ENCODE measurements around the gene DOCK4. TPM values are rescaled to one million over a fixed set of nuclear protein-coding genes. Genes with fewer than 3 reads are reported as not detected.

The DOCK4 gene
- total and polyA plus RNA-seq, 2 donors from 2014 or later = 3.2 to 38.9 TPM

DNA sequence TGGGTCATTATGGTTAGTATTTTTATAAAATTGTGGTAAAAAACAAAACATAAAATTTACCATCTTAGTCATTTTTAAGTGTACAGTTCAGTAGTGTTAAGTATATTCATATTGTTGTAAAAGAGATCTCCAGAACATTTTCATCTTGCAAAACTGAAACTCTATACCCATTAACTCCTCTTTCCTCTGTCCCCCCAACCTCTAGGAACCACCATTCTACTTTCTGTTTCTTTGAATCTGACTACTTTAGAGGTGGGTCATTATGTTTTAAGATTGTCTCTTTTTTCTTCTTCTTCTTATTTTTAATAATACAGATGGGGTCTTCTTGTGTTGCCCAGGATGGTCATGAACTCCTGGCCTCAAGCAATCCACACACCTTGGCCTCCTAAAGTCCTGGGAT is 84.1 kb downstream of the DOCK4 start:
- Histone ChIP-seq H3K27me3 (ENCODE audit: control insufficient read depth, insufficient read depth, low read length) (no peaks in the 10 kb centered on the region), H3K9ac (ENCODE audit: low read length in 3 of 3) (no peak overlapping the region), H3K27ac (ENCODE audit: low read depth in 2 of 2, low read length in 2 of 2) (no peak overlapping the region), H3K9me3 (ENCODE audit: control insufficient read depth in 2 of 3, insufficient read depth in 1 of 3, low read length in 3 of 3) (no peaks in the 10 kb centered on the region), H3K4me3 (ENCODE audit: low read length in 3 of 3) (no peak overlapping the region), H3K4me1 (ENCODE audit: control insufficient read depth in 2 of 3, insufficient read depth in 2 of 3, low read depth in 1 of 3, low read length in 3 of 3) (no peaks in the 10 kb centered on the region), H3K36me3 (ENCODE audit: control insufficient read depth in 2 of 3, insufficient read depth in 3 of 3, low read length in 3 of 3) (no peaks in the 10 kb centered on the region)
- FAIRE-seq = no peak
- intact Hi-C loops (cut with DNase I) = no loop called here
- no peak for DNase-seq
- TF ChIP-seq CTCF (IDR thresholded peaks at IDR 0.05; ENCODE audit: borderline replicate concordance, extremely low read depth, insufficient read depth) = no peak

GRCh38 chr7:112121318-112121717 is 84.9 kb downstream of the DOCK4 start:
- H3K4me3 ChIP-seq (ENCODE audit: low read length in 3 of 3) = no peak overlapping the region
- H3K9ac ChIP-seq (ENCODE audit: low read length in 3 of 3) = no peak overlapping the region
- H3K9me3 ChIP-seq (ENCODE audit: control insufficient read depth in 2 of 3, insufficient read depth in 1 of 3, low read length in 3 of 3) = no peaks in the 10 kb centered on the region
- intact Hi-C loops (cut with DNase I) = no loop called here
- H3K27ac ChIP-seq (ENCODE audit: low read depth in 2 of 2, low read length in 2 of 2) = no peak overlapping the region
- no peak for DNase-seq
- FAIRE-seq = no peak
- no peaks in the 10 kb centered on the region for H3K36me3 ChIP-seq (ENCODE audit: control insufficient read depth in 2 of 3, insufficient read depth in 3 of 3, low read length in 3 of 3)
- H3K27me3 ChIP-seq (ENCODE audit: control insufficient read depth, insufficient read depth, low read length) = no peaks in the 10 kb centered on the region
- no peaks in the 10 kb centered on the region for H3K4me1 ChIP-seq (ENCODE audit: control insufficient read depth in 2 of 3, insufficient read depth in 2 of 3, low read depth in 1 of 3, low read length in 3 of 3)
- TF ChIP-seq CTCF (IDR thresholded peaks at IDR 0.05; ENCODE audit: borderline replicate concordance, extremely low read depth, insufficient read depth) = no peak

DNA sequence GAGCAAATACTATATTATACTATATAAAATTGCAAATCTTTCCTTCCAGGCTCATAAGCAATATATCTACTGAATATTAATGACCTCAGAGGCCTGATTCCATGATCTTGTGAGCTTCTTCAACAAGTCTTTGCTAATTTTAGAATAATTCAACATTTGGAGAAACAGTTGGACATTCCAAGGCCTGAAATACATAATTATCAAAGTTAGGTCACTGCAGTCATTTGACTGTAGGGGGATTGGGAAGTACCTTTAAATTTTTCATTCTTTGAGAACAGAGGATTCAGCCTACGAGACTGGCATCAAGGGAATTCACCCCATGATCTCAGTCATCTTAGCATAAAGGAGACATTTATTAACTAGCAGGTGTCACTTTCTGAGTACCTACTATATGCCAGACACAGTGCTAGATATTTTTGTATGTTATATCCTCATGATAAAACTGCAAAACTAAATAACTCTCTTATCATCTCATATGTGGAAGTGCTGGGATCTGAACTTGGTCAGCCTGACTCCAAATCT is 85.4 kb downstream of the DOCK4 start:
- H3K4me1 ChIP-seq (ENCODE audit: control insufficient read depth in 2 of 3, insufficient read depth in 2 of 3, low read depth in 1 of 3, low read length in 3 of 3) = no peaks in the 10 kb centered on the region
- no peak for TF ChIP-seq CTCF (IDR thresholded peaks at IDR 0.05; ENCODE audit: borderline replicate concordance, extremely low read depth, insufficient read depth)
- H3K9me3 ChIP-seq (ENCODE audit: control insufficient read depth in 2 of 3, insufficient read depth in 1 of 3, low read length in 3 of 3) = no peaks in the 10 kb centered on the region
- no peak for FAIRE-seq
- no peak overlapping the region for H3K27ac ChIP-seq (ENCODE audit: low read depth in 2 of 2, low read length in 2 of 2)
- H3K36me3 ChIP-seq (ENCODE audit: control insufficient read depth in 2 of 3, insufficient read depth in 3 of 3, low read length in 3 of 3) = no peaks in the 10 kb centered on the region
- H3K4me3 ChIP-seq (ENCODE audit: low read length in 3 of 3) = no peak overlapping the region
- H3K27me3 ChIP-seq (ENCODE audit: control insufficient read depth, insufficient read depth, low read length) = no peaks in the 10 kb centered on the region
- intact Hi-C loops (cut with DNase I) = no loop called here
- H3K9ac ChIP-seq (ENCODE audit: low read length in 3 of 3) = no peak overlapping the region
- DNase-seq = no peak

Measured in kidney (tissue), 14 donors.